ENCODE measurements around the gene PNPLA7. TPM values are rescaled to one million over a fixed set of nuclear protein-coding genes. Genes with fewer than 3 reads are reported as not detected.

The PNPLA7 gene
- total and polyA plus RNA-seq, 2 of the 8 experiments (the other 6 are each of a cell fraction or from before 2014, with no cell fraction given) = 0.35 to 0.47 TPM

DNA sequence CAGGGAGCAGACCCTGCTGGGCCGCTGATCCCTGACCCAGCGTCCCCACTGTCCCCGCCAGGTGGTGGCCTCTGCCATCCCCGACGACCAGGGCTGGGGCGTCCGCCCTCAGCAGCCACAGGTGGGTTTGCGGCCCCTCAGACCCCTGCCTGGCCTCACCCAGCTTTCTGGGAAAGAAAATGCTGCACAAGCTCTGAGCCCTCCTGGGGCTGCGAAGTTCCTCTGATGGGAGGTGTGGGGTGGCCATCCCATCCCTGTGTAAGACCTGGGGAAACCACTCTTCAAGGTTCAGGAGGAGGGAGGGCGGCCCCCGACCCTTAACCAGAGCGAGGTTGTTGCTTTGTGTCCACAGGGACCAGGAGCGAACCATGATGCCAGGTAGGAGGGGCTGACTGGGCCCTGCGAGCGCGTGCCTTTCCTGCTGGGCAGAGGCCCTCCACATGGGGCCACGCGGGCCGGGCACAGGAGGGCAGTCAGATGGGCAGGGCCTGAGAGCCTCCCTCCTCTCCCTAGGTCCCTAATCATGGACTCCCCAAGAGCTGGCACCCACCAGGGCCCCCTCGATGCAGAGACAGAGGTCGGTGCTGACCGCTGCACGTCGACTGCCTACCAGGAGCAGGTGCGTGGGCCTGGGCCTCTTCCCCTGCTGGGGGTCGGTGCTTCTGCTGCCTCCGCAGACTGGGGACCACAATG is 119.3 kb downstream of the PNPLA7 start (continued):
- TF ChIP-seq, protein P1, sequence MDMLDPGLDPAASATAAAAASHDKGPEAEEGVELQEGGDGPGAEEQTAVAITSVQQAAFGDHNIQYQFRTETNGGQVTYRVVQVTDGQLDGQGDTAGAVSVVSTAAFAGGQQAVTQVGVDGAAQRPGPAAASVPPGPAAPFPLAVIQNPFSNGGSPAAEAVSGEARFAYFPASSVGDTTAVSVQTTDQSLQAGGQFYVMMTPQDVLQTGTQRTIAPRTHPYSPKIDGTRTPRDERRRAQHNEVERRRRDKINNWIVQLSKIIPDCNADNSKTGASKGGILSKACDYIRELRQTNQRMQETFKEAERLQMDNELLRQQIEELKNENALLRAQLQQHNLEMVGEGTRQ (IDR thresholded peaks at IDR 0.05; ENCODE audit: low read length) = no peak
- TF ChIP-seq TBP (IDR thresholded peaks at IDR 0.05; ENCODE audit: low read depth, low read length) (no peak), FOSL1 (IDR thresholded peaks at IDR 0.05; ENCODE audit: insufficient read depth, low read depth, low read length) (no peak), BCL11A (IDR thresholded peaks at IDR 0.05; ENCODE audit: low read depth in 2 of 2, low read length in 2 of 2) (no peak), SIX5 (IDR thresholded peaks at IDR 0.05; ENCODE audit: low read depth, low read length) (no peak), BRCA1 (IDR thresholded peaks at IDR 0.05; ENCODE audit: low read depth, low read length) (no peak), ZNF274 (IDR thresholded peaks at IDR 0.05; ENCODE audit: borderline replicate concordance, extremely low read depth, low read length) (no peak), CHD2 (IDR thresholded peaks at IDR 0.05; ENCODE audit: low read length) (no peak), TCF12 (IDR thresholded peaks at IDR 0.05; ENCODE audit: low read depth, low read length) (no peak)

Measured in H1 (cell line).